IMR-90 (cell line): ENCODE data around the gene XPR1. TPM values are rescaled to one million over a fixed set of nuclear protein-coding genes. Genes with fewer than 3 reads are reported as not detected.

ENCODE experiments used
- ATAC-seq: fragments of 200-7000 bp; cut with Tn5 transposase; 2 replicates; pipeline ENCODE4 v1.9.1; 2020; ENCODE audit warnings: low read depth, mild to moderate bottlenecking, moderate library complexity
- BruUV-seq: library from RNA; stranded (reverse); fragments of 400-500 nt; replicated peaks from 2 replicates; lab custom pipeline; 2021; lab: Mats Ljungman, UMichigan
- CTCF ChIA-PET: fragments of 300-600 bp; formaldehyde crosslinking; extraction: SDS; loops from one replicate; lab custom pipeline; 2021; ENCODE audit warnings: antibody characterized with exemption; lab: Yijun Ruan, JAX
- POLR2A ChIA-PET: fragments of 300-600 bp; sonication (Branson Sonifier 250); formaldehyde crosslinking; loops from one replicate; lab custom pipeline; 2022; ENCODE audit warnings: antibody characterized with exemption; ENCODE audit not compliant: unreplicated experiment; lab: Charles Lee
- DNase-seq: peaks from one replicate; pipeline ENCODE4 v3.0.0; 2013
- H2AFZ ChIP-seq: replicated peaks from 2 replicates; pipeline ENCODE3; 2013; ENCODE audit warnings: low read length, mild to moderate bottlenecking; ENCODE audit not compliant: poor library complexity
- H2AK5ac ChIP-seq: 2 replicates; pipeline ENCODE4 v1.6.1; 2013; ENCODE audit warnings: low read depth, low read length, inconsistent platforms
- H2AK9ac ChIP-seq: replicated peaks from 2 replicates; pipeline ENCODE3; 2013; ENCODE audit warnings: mild to moderate bottlenecking, low read depth, low read length, moderate library complexity; ENCODE audit not compliant: poor library complexity
- H2BK120ac ChIP-seq: 2 replicates; pipeline ENCODE4 v1.6.1; 2013; ENCODE audit warnings: low read depth, low read length, inconsistent platforms
- H2BK15ac ChIP-seq: 3 replicates; pipeline ENCODE4 v1.6.1; 2013; ENCODE audit warnings: low read depth, low read length, inconsistent platforms
- H2BK20ac ChIP-seq: 2 replicates; pipeline ENCODE4 v1.6.1; 2013; ENCODE audit warnings: low read depth, mild to moderate bottlenecking, inconsistent platforms, low read length, moderate library complexity
- H2BK5ac ChIP-seq: 2 replicates; pipeline ENCODE4 v1.6.1; 2013; ENCODE audit warnings: mild to moderate bottlenecking, low read depth, low read length, inconsistent platforms; ENCODE audit not compliant: poor library complexity, severe bottlenecking
- H3K14ac ChIP-seq: replicated peaks from 2 replicates; pipeline ENCODE4 v1.6.1; 2013; ENCODE audit warnings: low read depth, low read length, inconsistent platforms
- H3K18ac ChIP-seq: 2 replicates; pipeline ENCODE4 v1.6.1; 2013; ENCODE audit warnings: low read depth, low read length, control low read depth
- H3K23ac ChIP-seq: 2 replicates; pipeline ENCODE4 v1.6.1; 2013; ENCODE audit warnings: low read depth, low read length, inconsistent platforms
- H3K27ac ChIP-seq: 2 replicates; pipeline ENCODE4 v1.5.1; 2013; ENCODE audit warnings: mild to moderate bottlenecking, control low read depth, low read length; ENCODE audit not compliant: insufficient read depth
- H3K27me3 ChIP-seq: 2 replicates; pipeline ENCODE4 v1.6.1; 2013; ENCODE audit warnings: low read length; ENCODE audit not compliant: control insufficient read depth, insufficient read depth
- H3K36me3 ChIP-seq: 2 replicates; pipeline ENCODE4 v1.6.1; 2013; ENCODE audit warnings: low read length, mixed read lengths; ENCODE audit not compliant: control insufficient read depth, insufficient read depth
- H3K4ac ChIP-seq: 2 replicates; pipeline ENCODE4 v1.6.1; 2013; ENCODE audit warnings: low read depth, low read length, inconsistent platforms
- H3K4me1 ChIP-seq: 2 replicates; pipeline ENCODE4 v1.6.1; 2013; ENCODE audit warnings: low read length, mixed read lengths; ENCODE audit not compliant: control insufficient read depth, insufficient read depth
- H3K4me2 ChIP-seq: 2 replicates; pipeline ENCODE4 v1.6.1; 2013; ENCODE audit warnings: low read depth, mild to moderate bottlenecking, control low read depth, low read length, moderate library complexity
- H3K4me3 ChIP-seq: 2 replicates; pipeline ENCODE4 v1.5.1; 2013; ENCODE audit warnings: low read depth, mild to moderate bottlenecking, control low read depth, low read length, moderate library complexity; ENCODE audit not compliant: insufficient read depth
- H3K56ac ChIP-seq: 2 replicates; pipeline ENCODE4 v1.6.1; 2013; ENCODE audit warnings: low read length, inconsistent platforms; ENCODE audit not compliant: insufficient read depth; ENCODE audit errors: extremely low read depth
- H3K79me1 ChIP-seq, 2 experiments: 2 replicates each; pipeline ENCODE4 v1.6.1; 2013; ENCODE audit warnings: low read length in 2 of 2, inconsistent platforms in 1 of 2, low read depth in 1 of 2
- H3K9ac ChIP-seq: 2 replicates; pipeline ENCODE4 v1.6.1; 2013; ENCODE audit warnings: low read depth, low read length, control low read depth
- H3K9me1 ChIP-seq: 2 replicates; pipeline ENCODE4 v1.6.1; 2013; ENCODE audit warnings: low read length, inconsistent platforms; ENCODE audit not compliant: insufficient read depth
- H3K9me3 ChIP-seq: 2 replicates; pipeline ENCODE4 v1.6.1; 2013; ENCODE audit warnings: low read length; ENCODE audit not compliant: control insufficient read depth, insufficient read depth
- H4K20me1 ChIP-seq: 2 replicates; pipeline ENCODE4 v1.6.1; 2013; ENCODE audit warnings: low read length, inconsistent platforms; ENCODE audit not compliant: insufficient read depth
- H4K5ac ChIP-seq: 2 replicates; pipeline ENCODE4 v1.6.1; 2013; ENCODE audit warnings: mild to moderate bottlenecking, low read depth, low read length, control low read depth
- H4K8ac ChIP-seq, 2 experiments: 2 replicates each; pipeline ENCODE4 v1.6.1; 2013; ENCODE audit warnings: low read depth in 2 of 2, low read length in 2 of 2, control low read depth in 1 of 2, inconsistent platforms in 1 of 2
- H4K91ac ChIP-seq: 2 replicates; pipeline ENCODE4 v1.6.1; 2013; ENCODE audit warnings: low read depth, low read length, inconsistent platforms; ENCODE audit not compliant: insufficient read depth
- BHLHE40 ChIP-seq: fragments of 150-350 bp; IDR thresholded peaks from 2 replicates; pipeline ENCODE4 v1.6.1; 2016; ENCODE audit warnings: mild to moderate bottlenecking, low read depth, low read length
- CEBPB ChIP-seq: IDR thresholded peaks from 2 replicates; pipeline ENCODE4 v1.6.1; 2012; ENCODE audit warnings: low read depth, low read length, improper control_type of control experiment
- CHD1 ChIP-seq: IDR thresholded peaks from 2 replicates; pipeline ENCODE4 v1.6.1; 2012; ENCODE audit warnings: low read depth, low read length, improper control_type of control experiment
- CTCF ChIP-seq: conservative IDR thresholded peaks from 2 replicates; pipeline ENCODE4 v1.5.1; 2012; ENCODE audit warnings: mild to moderate bottlenecking, low read depth, low read length, improper control_type of control experiment
- ELK1 ChIP-seq: fragments of 150-350 bp; IDR thresholded peaks from 2 replicates; pipeline ENCODE4 v1.6.1; 2016; ENCODE audit warnings: low read depth, mild to moderate bottlenecking, low read length, moderate library complexity, borderline replicate concordance
- FOS ChIP-seq: fragments of 150-350 bp; IDR thresholded peaks from 2 replicates; pipeline ENCODE4 v1.6.1; 2016; ENCODE audit warnings: low read depth, low read length
- MAFK ChIP-seq: IDR thresholded peaks from 2 replicates; pipeline ENCODE4 v1.6.1; 2012; ENCODE audit warnings: low read depth, low read length, improper control_type of control experiment
- MAZ ChIP-seq: IDR thresholded peaks from 2 replicates; pipeline ENCODE4 v1.6.1; 2012; ENCODE audit warnings: low read depth, mild to moderate bottlenecking, low read length, improper control_type of control experiment, moderate library complexity, borderline replicate concordance
- MXI1 ChIP-seq: IDR thresholded peaks from 2 replicates; pipeline ENCODE4 v1.6.1; 2012; ENCODE audit warnings: low read depth, mild to moderate bottlenecking, low read length, moderate library complexity, borderline replicate concordance
- NFE2L2 ChIP-seq: fragments of 150-350 bp; IDR thresholded peaks from 2 replicates; pipeline ENCODE4 v1.6.1; 2016; ENCODE audit warnings: low read depth, mild to moderate bottlenecking, low read length
- POLR2A ChIP-seq: IDR thresholded peaks from 2 replicates; pipeline ENCODE4 v1.6.1; 2012; ENCODE audit warnings: mild to moderate bottlenecking, low read depth, low read length
- RAD21 ChIP-seq: IDR thresholded peaks from 2 replicates; pipeline ENCODE4 v1.6.1; 2012; ENCODE audit warnings: low read length, improper control_type of control experiment
- RCOR1 ChIP-seq: IDR thresholded peaks from 2 replicates; pipeline ENCODE4 v1.6.1; 2012; ENCODE audit warnings: mild to moderate bottlenecking, low read length, improper control_type of control experiment; ENCODE audit not compliant: insufficient replicate concordance
- RFX5 ChIP-seq: IDR thresholded peaks from 2 replicates; pipeline ENCODE4 v1.8.0; 2012; ENCODE audit warnings: low read depth, mild to moderate bottlenecking, low read length, moderate library complexity
- SMC3 ChIP-seq: fragments of 150-350 bp; IDR thresholded peaks from 2 replicates; pipeline ENCODE4 v1.6.1; 2016; ENCODE audit warnings: low read depth, mild to moderate bottlenecking, antibody characterized with exemption, low read length, moderate library complexity
- USF2 ChIP-seq: fragments of 150-350 bp; IDR thresholded peaks from 2 replicates; pipeline ENCODE4 v1.6.1; 2017; ENCODE audit warnings: mild to moderate bottlenecking, antibody characterized with exemption, low read length, low read depth
- WGBS, 2 experiments: methylation state at CpG; one replicate each; pipeline versions ENCODE4 v1.1.5 to v1.1.7; 2013; ENCODE audit warnings: missing lambda C conversion rate in 2 of 2; ENCODE audit not compliant: insufficient read length in 1 of 2; ENCODE audit errors: extremely low coverage in 2 of 2; 5-methylcytosine and 5-hydroxymethylcytosine counted together
- dilution Hi-C: fragments of 300-500 bp; cut with HindIII; formaldehyde crosslinking; loops from one replicate; pipeline ENCODE4 v1.14.3; 2018; ENCODE audit warnings: low sequenced_read_pairs; ENCODE audit not compliant: unreplicated experiment
- in situ Hi-C: fragments of 300-500 bp; cut with MboI; formaldehyde crosslinking; loops from 3 replicates; pipeline ENCODE4 v1.14.3; 2019; ENCODE audit warnings: low sequenced_read_pairs, inconsistent platforms, mixed read lengths
- intact Hi-C: fragments of 100-400 bp; cut with micrococcal nuclease; formaldehyde crosslinking; loops from 2 replicates; pipeline ENCODE4 v1.10.0; 2022
- polyA plus RNA-seq, 3 experiments: library from polyadenylated mRNA; depleted of rRNA; stranded (reverse); fragments of >200 nt; gene quantifications; 2 replicates each; pipeline ENCODE4 v1.2.3, GENCODE V29; 2012; ENCODE audit warnings: low replicate concordance in 1 of 3
- total RNA-seq: library from RNA; depleted of rRNA; stranded (reverse); fragments of >200 nt; gene quantifications from 2 replicates; pipeline ENCODE4 v1.2.3, GENCODE V29; 2012

The XPR1 gene
- total and polyA plus RNA-seq, 2 of the 4 experiments (the other 2 are of a cell fraction): 11.8 to 25.1 TPM

GRCh38 chr1:180593382-180593781 is 38.4 kb upstream of the XPR1 start:
- BruUV-seq: no TSS peak
- Histone ChIP-seq H3K36me3 (no peaks in the 10 kb centered on the region), H3K27me3 (no peaks in the 10 kb centered on the region), H3K14ac (no peak overlapping the region; the same call in 1 of the 2 replicates), H3K4me3 (no peak overlapping the region), H2AK9ac (no peak overlapping the region), H4K20me1 (no peaks in the 10 kb centered on the region), H3K56ac (no peak overlapping the region), H3K4me2 (no peak overlapping the region), H4K91ac (no peak overlapping the region), H3K9ac (no peak overlapping the region), H2BK20ac (no peak overlapping the region), H3K27ac (no peak overlapping the region), H3K79me1 (no peaks in the 10 kb centered on the region), H2BK15ac (no peak overlapping the region), H3K23ac (no peak overlapping the region), H2BK5ac (no peak overlapping the region), H3K18ac (no peak overlapping the region), H2AK5ac (no peak overlapping the region), H4K8ac (no peak overlapping the region), H3K9me1 (0 out of 2 replicates have a peak, but pooled peaks cover 3% of the 10 kb centered on the region), H3K9me3 (no peaks in the 10 kb centered on the region), H3K4me1 (no peaks in the 10 kb centered on the region), H4K5ac (no peak overlapping the region), H3K4ac (no peak overlapping the region), H2BK120ac (no peak overlapping the region), H2AFZ (peak overlapping the region; percentile 32)
- TF ChIP-seq CTCF (no peak), SMC3 (no peak), POLR2A (no peak), NFE2L2 (no peak), RAD21 (no peak), RCOR1 (no peak), FOS (no peak), ELK1 (no peak), USF2 (no peak), RFX5 (no peak), CEBPB (no peak), MAZ (no peak), BHLHE40 (no peak), MXI1 (no peak), CHD1 (no peak), MAFK (no peak)
- ChIA-PET POLR2A (no interaction called here), CTCF (no interaction called here)
- no peak for DNase-seq
- ATAC-seq: no peak
- intact Hi-C loops: loop anchor here (5.0 kb wide), 1 partner anchor 381 kb away; no protein-coding TSS in a partner anchor
- in situ Hi-C loops: no loop called here
- dilution Hi-C loops: no loop called here
- WGBS, 2 experiments: 33% methylated on average over 2 of the region's 3 CpGs; no CpG with 5 or more reads in 1 of the 2 experiments
